IPS DF 4.7 (cell line): Measurements from ENCODE around the gene UGT1A3.

Source experiments
- DNase-seq: peaks from one replicate; pipeline ENCODE4 v3.0.0-alpha.2; 2013; ENCODE audit warnings: low spot score; ENCODE audit errors: extremely low read depth

The UGT1A3 gene

DNA sequence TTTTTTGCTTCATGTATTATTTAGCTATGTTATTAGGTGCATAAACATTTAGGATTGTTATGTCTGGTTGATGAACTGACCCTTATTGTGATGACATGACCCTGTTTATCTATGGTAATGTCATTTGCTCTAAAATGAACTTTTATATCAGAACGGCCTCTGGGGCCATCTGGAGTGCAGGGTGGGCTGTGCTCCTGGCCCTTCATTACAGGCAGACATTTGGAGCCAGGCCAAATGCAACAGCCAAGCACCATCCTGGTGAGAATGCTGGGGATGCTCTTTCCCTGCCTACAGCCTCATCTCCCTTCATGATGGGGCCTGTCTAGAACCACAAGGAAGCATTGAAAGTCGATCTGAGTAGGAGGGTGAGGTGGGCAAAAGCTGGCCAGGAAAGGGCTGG is 87.5 kb downstream of the UGT1A3 start:
- DNase-seq: no peak

GRCh38 chr2:233816771-233817170 is 87.9 kb downstream of the UGT1A3 start:
- DNase-seq: no peak

DNA sequence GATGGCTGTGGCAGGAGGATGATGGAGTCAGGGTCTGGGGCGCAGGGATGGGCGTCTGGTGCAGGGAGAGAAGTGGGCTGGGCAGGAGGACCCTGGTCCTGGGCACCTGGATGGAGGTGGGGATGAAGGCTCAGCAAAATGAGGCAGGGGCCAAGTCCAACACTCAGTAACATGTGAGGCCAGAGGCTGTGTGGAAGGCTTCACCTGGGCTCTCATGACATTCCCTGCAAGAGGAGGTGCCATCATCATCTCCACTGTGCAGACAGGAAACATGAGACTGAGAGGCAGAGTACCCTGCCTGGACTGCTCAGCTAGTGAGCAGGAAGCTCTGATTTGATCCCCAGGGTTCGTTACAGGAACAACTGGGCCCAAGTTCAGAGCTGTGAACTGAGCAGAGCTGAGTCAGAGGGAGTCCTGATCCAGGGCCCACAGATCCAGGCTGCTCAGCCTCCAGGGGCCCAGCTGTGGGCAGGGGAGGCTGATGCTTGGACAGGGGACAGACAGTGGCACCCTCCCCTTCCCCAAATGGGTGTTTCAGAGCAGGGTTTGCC is 88.6 kb downstream of the UGT1A3 start:
- DNase-seq: no peak

DNA sequence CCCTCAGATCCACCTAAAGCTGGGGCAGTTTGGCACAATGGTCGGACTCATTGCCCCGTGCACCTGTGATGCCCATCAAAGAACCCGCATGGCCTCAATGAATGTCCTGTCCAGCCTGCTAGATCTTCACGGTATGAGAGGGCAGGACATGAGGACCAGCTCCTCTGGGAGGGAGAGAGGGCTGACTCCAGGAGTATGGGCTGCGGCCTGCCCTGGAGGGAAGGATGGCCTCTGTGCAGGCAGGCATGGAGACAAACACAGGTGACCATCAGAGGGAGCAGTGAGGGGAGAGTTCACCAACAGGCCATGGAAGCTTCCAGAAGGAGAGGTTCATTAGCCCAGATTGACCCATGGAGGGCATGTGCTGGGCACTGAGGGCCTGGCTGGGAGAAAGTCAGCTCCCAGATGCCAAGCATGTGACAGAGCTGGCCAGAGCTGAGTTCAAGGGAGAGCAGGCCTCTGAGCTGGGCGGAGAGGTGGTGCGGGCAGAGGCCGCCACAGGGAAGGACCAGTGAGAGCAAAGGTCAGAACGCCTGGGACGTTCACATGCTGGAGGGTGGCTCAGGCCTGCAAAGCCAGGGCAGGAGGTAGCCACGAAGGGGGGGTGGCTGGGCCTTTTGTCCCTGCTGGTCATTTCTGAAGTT is 89.3 kb downstream of the UGT1A3 start:
- DNase-seq: no peak

DNA sequence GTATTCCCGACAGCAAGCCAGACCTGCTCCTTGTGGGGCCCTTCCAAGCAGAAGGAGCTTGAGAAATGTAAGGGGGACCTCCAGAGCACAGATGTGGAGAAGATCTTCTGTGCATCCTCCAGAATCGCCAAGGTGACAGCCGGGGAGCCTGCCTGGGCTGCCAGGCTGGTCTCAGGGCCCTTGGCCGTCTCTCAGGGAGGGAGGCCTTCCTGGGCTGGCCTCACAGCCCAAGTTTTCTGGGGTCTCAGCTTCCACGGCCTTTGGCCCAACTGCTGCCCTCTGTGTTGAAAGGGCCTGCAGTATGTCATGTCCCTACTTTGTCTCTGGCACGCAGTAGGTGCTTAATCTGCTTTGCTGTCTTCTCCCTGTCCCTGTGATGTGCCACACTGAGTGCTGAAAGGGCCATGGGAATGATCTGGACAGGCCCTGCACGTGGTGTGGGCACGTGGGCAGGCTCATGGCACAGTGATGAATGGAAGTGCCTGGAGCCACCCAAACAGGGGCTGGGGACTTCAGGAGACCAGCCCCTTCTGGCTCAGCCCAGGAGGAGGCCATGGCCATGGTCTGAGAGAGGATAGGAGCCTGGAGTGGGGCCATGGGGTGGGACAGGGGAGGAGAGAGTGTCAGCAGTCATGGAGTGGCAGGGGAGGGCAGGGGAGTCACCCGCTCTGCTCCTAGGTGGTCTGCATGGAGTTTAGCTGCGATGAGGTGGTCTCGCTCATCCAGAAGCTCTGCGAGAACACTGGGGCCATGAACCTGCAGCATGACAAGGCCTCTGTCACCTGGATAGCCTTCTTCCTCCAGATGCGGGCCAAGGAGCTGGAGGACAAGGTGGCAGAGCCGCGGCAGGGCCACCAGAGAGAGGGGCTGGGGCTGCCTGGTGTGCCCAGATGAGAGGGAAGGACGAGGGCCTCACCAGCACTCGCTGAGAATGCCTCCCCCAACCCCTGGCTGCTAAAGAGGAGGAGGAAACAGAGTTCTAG is 90.1 kb downstream of the UGT1A3 start:
- no peak for DNase-seq

DNA sequence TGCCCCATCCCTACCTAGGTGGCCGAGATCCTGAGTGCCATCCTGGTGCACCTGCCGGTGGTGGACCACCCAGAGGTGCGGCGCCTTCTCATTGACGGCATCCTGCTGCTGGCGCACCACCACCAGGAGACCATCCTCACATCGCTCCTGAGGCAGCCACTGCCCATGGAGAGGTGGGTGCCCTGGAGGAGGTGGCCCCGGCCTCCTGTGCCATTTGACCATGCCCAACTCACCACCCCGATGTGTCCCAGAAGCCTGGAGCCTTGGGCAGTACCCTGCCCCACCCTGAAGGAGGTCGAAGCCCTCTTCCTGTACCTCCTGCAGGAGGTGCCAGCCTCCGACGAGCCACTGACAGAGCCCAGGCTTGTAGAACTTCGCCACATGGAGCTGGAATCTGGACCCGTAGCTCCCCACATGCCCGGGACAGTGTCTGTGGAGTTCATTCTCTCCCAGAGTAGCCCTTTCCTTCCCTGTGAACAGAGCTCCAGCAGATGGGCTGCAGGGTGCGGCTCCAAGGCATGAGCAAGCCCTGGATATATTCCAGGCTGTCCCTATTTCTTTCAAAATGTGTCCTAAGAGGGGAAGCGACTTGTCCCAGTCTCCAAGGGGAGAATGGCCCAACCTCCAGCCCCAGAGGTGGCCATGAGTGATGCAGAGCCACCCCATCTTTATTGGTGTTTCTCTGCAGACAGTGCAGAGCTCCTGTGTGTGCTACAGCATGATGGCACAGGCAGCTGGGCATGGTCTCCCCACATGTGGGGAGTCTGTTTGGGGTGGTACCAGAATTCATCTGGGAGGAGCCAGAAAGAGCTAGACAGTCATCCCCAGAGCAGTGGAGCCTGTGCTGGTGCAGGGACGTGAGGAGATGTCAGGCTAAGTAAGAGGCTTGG is 91.3 kb downstream of the UGT1A3 start:
- DNase-seq: no peak

- DNase-seq: no peak
These were observed 91.9 kb downstream of the UGT1A3 start for GRCh38 chr2:233820774-233821105.

DNA sequence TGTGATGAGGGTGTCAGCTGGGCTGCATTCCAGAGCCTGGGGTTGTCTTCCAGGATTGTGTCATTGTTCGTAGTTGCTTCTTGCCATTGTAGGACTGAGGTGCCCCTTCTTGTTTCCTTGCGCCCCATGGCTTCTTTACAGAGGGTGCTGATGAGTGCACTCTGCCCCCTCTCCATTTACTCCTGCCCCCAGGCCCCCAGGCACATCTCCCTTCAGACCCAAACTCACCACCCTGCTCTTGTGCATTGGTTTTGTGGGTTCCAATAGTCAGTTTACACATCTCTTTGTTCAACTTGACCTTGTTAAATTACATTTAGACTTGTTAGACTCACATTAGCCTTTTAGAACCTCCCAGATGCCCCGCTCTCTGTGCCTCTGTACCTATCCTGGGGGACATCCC is 92.4 kb downstream of the UGT1A3 start:
- no peak for DNase-seq

DNA sequence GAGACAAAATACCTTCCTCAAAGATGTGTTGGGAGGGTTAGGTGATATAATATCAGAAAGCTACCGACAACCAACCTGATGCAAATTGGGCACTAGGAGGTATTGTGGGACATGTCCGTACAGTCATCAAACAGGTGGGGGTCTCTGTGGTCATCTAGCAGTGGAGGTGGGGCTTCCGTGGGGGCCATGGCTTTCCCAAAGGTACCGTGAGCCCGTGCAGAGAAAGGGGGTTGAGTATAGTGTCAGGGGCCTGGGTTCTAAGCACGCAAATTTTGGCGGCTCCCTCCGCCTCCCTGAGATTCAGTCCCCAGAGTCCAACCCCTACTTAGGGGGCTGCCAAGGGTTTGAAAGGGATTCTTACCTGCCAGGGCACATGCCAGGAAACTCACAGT is 92.9 kb downstream of the UGT1A3 start:
- no peak for DNase-seq

- no peak for DNase-seq
These were observed 93.4 kb downstream of the UGT1A3 start for GRCh38 chr2:233822101-233822771.
